SK-N-SH treated with all-trans-retinoic acid at 6 μM for 48 hours (cell line): ENCODE results near the gene UBE2L6.

ENCODE experiments used
- ATAC-seq: fragments of 200-7000 bp; cut with Tn5 transposase; 3 replicates; pipeline ENCODE4 v1.9.1; 2020; ENCODE audit warnings: mild to moderate bottlenecking, moderate library complexity
- ARNTL ChIP-seq: fragments of 450-650 bp; formaldehyde crosslinking; IDR thresholded peaks from 2 replicates; pipeline ENCODE4 v1.5.0; 2020; ENCODE audit warnings: low read depth, mild to moderate bottlenecking, moderate library complexity, borderline replicate concordance
- BACH2 ChIP-seq: fragments of 250-450 bp; sonication (Bioruptor Pico); IDR thresholded peaks from 2 replicates; pipeline ENCODE4 v1.9.0; 2021; ENCODE audit warnings: mild to moderate bottlenecking, borderline replicate concordance
- CREB5 ChIP-seq: fragments of 250-450 bp; sonication (Bioruptor Pico); IDR thresholded peaks from 2 replicates; pipeline ENCODE4 v1.5.1; 2020; ENCODE audit warnings: low read depth, mild to moderate bottlenecking, moderate library complexity
- CSDC2 ChIP-seq: fragments of 250-450 bp; sonication (Bioruptor Pico); IDR thresholded peaks from 2 replicates; pipeline ENCODE4 v1.5.0; 2020; ENCODE audit warnings: mild to moderate bottlenecking, moderate library complexity
- CSRNP3 ChIP-seq: fragments of 250-450 bp; sonication (Bioruptor Pico); IDR thresholded peaks from 2 replicates; pipeline ENCODE4 v1.5.1; 2021; ENCODE audit warnings: mild to moderate bottlenecking, moderate library complexity
- ESRRG ChIP-seq: fragments of 250-450 bp; sonication (Bioruptor Pico); IDR thresholded peaks from 2 replicates; pipeline ENCODE4 v1.6.1; 2021; ENCODE audit warnings: mild to moderate bottlenecking
- GLIS3 ChIP-seq: fragments of 250-450 bp; sonication (Bioruptor Pico); IDR thresholded peaks from 2 replicates; pipeline ENCODE4 v1.5.0; 2020; ENCODE audit warnings: mild to moderate bottlenecking, moderate library complexity
- ISL1 ChIP-seq: fragments of 250-450 bp; sonication (Bioruptor Pico); IDR thresholded peaks from 2 replicates; pipeline ENCODE4 v2.1.2; 2022; ENCODE audit warnings: mild to moderate bottlenecking, moderate library complexity
- OSR1 ChIP-seq: fragments of 250-450 bp; sonication (Bioruptor Pico); IDR thresholded peaks from 2 replicates; pipeline ENCODE4 v1.8.0; 2022; ENCODE audit warnings: moderate library complexity, mild to moderate bottlenecking, inconsistent platforms
- PATZ1 ChIP-seq: fragments of 250-450 bp; sonication (Bioruptor Pico); IDR thresholded peaks from 2 replicates; pipeline ENCODE4 v1.8.0; 2020; ENCODE audit warnings: mild to moderate bottlenecking, moderate library complexity, borderline replicate concordance
- POU6F1 ChIP-seq: fragments of 250-450 bp; sonication (Bioruptor Pico); IDR thresholded peaks from 2 replicates; pipeline ENCODE4 v1.8.0; 2021; ENCODE audit warnings: low read depth, mild to moderate bottlenecking, moderate library complexity, borderline replicate concordance
- PPARA ChIP-seq: fragments of 250-450 bp; sonication (Bioruptor Pico); IDR thresholded peaks from 2 replicates; pipeline ENCODE4 v1.5.0; 2020; ENCODE audit warnings: mild to moderate bottlenecking, borderline replicate concordance
- RARB ChIP-seq: fragments of 250-450 bp; sonication (Bioruptor Pico); IDR thresholded peaks from 2 replicates; pipeline ENCODE4 v1.8.0; 2021; ENCODE audit warnings: mild to moderate bottlenecking, moderate library complexity
- SNAI2 ChIP-seq: fragments of 250-450 bp; sonication (Bioruptor Pico); IDR thresholded peaks from 2 replicates; pipeline ENCODE4 v1.5.0; 2020; ENCODE audit warnings: mild to moderate bottlenecking, moderate library complexity
- TCF4 ChIP-seq: fragments of 250-450 bp; sonication (Bioruptor Pico); IDR thresholded peaks from 2 replicates; pipeline ENCODE4 v1.8.0; 2021; ENCODE audit warnings: mild to moderate bottlenecking, moderate library complexity, borderline replicate concordance
- TOX ChIP-seq: fragments of 250-450 bp; sonication (Bioruptor Pico); IDR thresholded peaks from 2 replicates; pipeline ENCODE4 v1.8.0; 2021; ENCODE audit warnings: mild to moderate bottlenecking, moderate library complexity, borderline replicate concordance
- TSHZ2 ChIP-seq: fragments of 250-450 bp; sonication (Bioruptor Pico); IDR thresholded peaks from 2 replicates; pipeline ENCODE4 v1.5.0; 2020; ENCODE audit warnings: mild to moderate bottlenecking, moderate library complexity
- ZC3H10 ChIP-seq: fragments of 250-450 bp; sonication (Bioruptor Pico); IDR thresholded peaks from 2 replicates; pipeline ENCODE4 v1.5.1; 2021; ENCODE audit warnings: mild to moderate bottlenecking, moderate library complexity
- ZFP3 ChIP-seq: fragments of 250-450 bp; sonication (Bioruptor Pico); IDR thresholded peaks from 2 replicates; pipeline ENCODE4 v1.5.0; 2020; ENCODE audit warnings: mild to moderate bottlenecking, moderate library complexity
- ZFP30 ChIP-seq: fragments of 450-650 bp; formaldehyde crosslinking; IDR thresholded peaks from 2 replicates; pipeline ENCODE4 v1.5.0; 2022; ENCODE audit warnings: mild to moderate bottlenecking, moderate library complexity
- ZNF565 ChIP-seq: fragments of 450-650 bp; formaldehyde crosslinking; conservative IDR thresholded peaks from 2 replicates; pipeline ENCODE4 v1.5.0; 2020; ENCODE audit warnings: low read depth, mild to moderate bottlenecking, moderate library complexity
- ZNF70 ChIP-seq: fragments of 450-650 bp; formaldehyde crosslinking; IDR thresholded peaks from 2 replicates; pipeline ENCODE4 v1.5.0; 2020; ENCODE audit warnings: mild to moderate bottlenecking, moderate library complexity
- ZNF8 ChIP-seq: fragments of 450-650 bp; formaldehyde crosslinking; IDR thresholded peaks from 2 replicates; pipeline ENCODE4 v1.5.0; 2020; ENCODE audit warnings: mild to moderate bottlenecking, moderate library complexity

The UBE2L6 gene

GRCh38 chr11:57566005-57566904 lies 1.2 kb downstream of the UBE2L6 start:
- no peak for TF ChIP-seq TCF4
- TF ChIP-seq ZNF70 = no peak
- no peak for TF ChIP-seq TOX (CRISPR knock-in tag)
- TF ChIP-seq POU6F1 = no peak
- TF ChIP-seq ISL1 (CRISPR knock-in tag) = no peak
- no peak for TF ChIP-seq ZC3H10 (CRISPR knock-in tag)
- peak; percentile 49 for ATAC-seq

GRCh38 chr11:57562596-57562995 lies 4.9 kb downstream of the UBE2L6 start:
- TF ChIP-seq PATZ1 (no peak), ZFP30 (CRISPR knock-in tag) (no peak), ZNF565 (CRISPR knock-in tag) (no peak), ARNTL (no peak), PPARA (no peak), ZNF8 (CRISPR knock-in tag) (no peak), CSDC2 (CRISPR knock-in tag) (no peak), ZNF70 (no peak), ISL1 (CRISPR knock-in tag) (no peak)
- no peak for ATAC-seq

- no peak for TF ChIP-seq POU6F1
- TF ChIP-seq ZFP3 (CRISPR knock-in tag) = no peak
- no peak for TF ChIP-seq GLIS3 (CRISPR knock-in tag)
- ATAC-seq = no peak
Observed at GRCh38 chr11:57560146-57560545, 7.3 kb downstream of the UBE2L6 start.

GRCh38 chr11:57556041-57556440 lies 11.4 kb downstream of the UBE2L6 start:
- no peak for TF ChIP-seq TOX (CRISPR knock-in tag)
- no peak for TF ChIP-seq GLIS3 (CRISPR knock-in tag)
- no peak for TF ChIP-seq ARNTL
- TF ChIP-seq ZNF70 = no peak
- TF ChIP-seq CSDC2 (CRISPR knock-in tag) = no peak
- no peak for TF ChIP-seq PATZ1
- no peak for TF ChIP-seq RARB
- no peak for TF ChIP-seq TSHZ2 (CRISPR knock-in tag)
- no peak for TF ChIP-seq ESRRG (CRISPR knock-in tag)
- TF ChIP-seq ZFP3 (CRISPR knock-in tag) = no peak
- TF ChIP-seq OSR1 (CRISPR knock-in tag) = no peak
- TF ChIP-seq ZNF8 (CRISPR knock-in tag) = no peak
- no peak for TF ChIP-seq ZNF565 (CRISPR knock-in tag)
- no peak for TF ChIP-seq SNAI2 (CRISPR knock-in tag)
- TF ChIP-seq ZC3H10 (CRISPR knock-in tag) = no peak
- TF ChIP-seq CSRNP3 = no peak
- TF ChIP-seq ISL1 (CRISPR knock-in tag) = no peak
- no peak for TF ChIP-seq BACH2
- no peak for TF ChIP-seq CREB5 (CRISPR knock-in tag)
- TF ChIP-seq ZFP30 (CRISPR knock-in tag) = no peak
- ATAC-seq = no peak
